8988T (cell line): ENCODE results near the gene AGAP4.
"Not testable (repeated sequence)": the region's sequence is repeated elsewhere in the genome, so short reads cannot be mapped to it uniquely, and the experiment has no call there.

ENCODE experiments used
- DNase-seq: peaks from one replicate; pipeline ENCODE4 v3.0.0; 2011

AGAP4 gene

GRCh38 chr10:45790694-45791426 lies 56.4 kb downstream of the AGAP4 start:
- DNase-seq: not testable (repeated sequence)

GRCh38 chr10:45789991-45790390 lies 57.3 kb downstream of the AGAP4 start:
- DNase-seq: not testable (repeated sequence)

- DNase-seq: not testable (repeated sequence)
Observed at GRCh38 chr10:45787212-45787741, 60.0 kb downstream of the AGAP4 start.

- DNase-seq: not testable (repeated sequence)
Observed at GRCh38 chr10:45786217-45786616, 61.1 kb downstream of the AGAP4 start.
